Fibroblast of the conjunctiva (primary cell): Measurements from ENCODE around the gene AGAP5.
"Not testable (repeated sequence)": the region's sequence is repeated elsewhere in the genome, so short reads cannot be mapped to it uniquely, and the experiment has no call there.

Source experiments
- DNase-seq: peaks from one replicate; pipeline ENCODE4 v3.0.0-alpha.2; 2010; ENCODE audit warnings: low read depth

The AGAP5 gene

DNA sequence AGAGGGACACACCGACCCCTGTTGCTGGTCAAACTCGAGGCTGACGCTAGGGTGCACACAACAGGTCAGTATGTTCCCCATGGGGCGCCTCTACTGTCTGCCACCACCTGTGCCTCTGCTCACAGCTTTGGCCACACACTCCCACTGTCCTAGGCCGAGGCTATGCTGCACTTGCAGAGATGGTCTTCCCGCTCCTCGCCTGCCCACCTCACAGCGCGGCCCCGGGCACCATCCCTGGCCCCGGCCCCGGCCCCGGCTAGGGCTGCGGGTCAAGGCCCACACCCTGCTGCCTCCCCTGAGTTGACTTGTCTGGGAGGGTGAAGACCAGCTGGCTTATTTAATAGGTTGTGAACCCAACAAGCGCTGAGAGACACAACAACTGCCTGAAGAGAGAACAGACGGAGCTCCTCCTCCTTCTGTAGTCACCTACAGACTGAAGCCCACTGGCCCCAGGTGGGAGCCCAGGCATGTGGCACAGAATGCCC lies at the start of gene AGAP5:
Gene AGAP5, minus strand, starts transcription at position 435 of the 485 bp plus-strand sequence. Its CDS starts 354 bp downstream, at position 81.
- not testable (repeated sequence) for DNase-seq

GRCh38 chr10:73746721-73747120 lies 48.8 kb upstream of the AGAP5 start:
- DNase-seq: no peak

GRCh38 chr10:73744664-73744975 lies 46.7 kb upstream of the AGAP5 start:
- no peak for DNase-seq

DNA sequence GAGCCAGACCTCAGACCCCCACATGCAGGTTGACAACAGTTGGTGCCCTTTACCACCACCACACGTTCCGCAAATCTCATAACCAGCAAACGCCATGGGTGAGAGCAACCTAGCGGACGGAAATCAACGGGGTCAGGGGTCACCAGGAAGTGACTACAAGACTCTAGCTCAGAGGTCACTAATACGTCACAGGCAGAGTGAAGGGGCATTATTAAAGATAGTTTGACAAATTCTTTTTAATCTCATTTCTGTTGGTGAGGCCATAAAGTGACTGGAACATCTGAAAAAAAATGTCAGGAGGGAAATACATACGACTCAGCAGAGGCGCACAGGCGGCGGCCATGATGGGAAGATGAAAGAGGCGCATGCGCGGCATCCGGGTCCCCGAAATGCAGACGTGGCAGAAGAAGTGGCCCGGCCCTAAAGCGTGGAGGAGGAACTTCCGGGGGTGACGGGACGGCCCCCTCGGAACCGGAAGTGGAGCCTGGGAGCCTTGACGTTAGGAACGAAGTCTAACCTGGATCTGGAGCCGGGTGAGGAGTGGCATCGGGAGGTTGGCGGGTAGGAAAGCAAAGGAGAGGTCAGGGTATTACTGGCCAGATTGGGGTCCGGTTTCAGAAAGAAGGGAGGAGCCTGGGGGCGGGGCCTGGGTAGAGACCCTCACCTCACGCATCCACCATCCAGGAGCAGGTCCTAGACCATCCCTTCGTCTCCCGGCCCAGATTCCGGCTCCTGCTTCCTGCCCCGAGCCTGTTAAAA lies 46.2 kb upstream of the AGAP5 start, which contains the start of gene SEC24C:
Gene SEC24C, plus strand, starts transcription at position 468 of the 759 bp plus-strand sequence. CDS start 2,461 bp downstream, outside the sequence.
- DNase-seq: peak; percentile 94

DNA sequence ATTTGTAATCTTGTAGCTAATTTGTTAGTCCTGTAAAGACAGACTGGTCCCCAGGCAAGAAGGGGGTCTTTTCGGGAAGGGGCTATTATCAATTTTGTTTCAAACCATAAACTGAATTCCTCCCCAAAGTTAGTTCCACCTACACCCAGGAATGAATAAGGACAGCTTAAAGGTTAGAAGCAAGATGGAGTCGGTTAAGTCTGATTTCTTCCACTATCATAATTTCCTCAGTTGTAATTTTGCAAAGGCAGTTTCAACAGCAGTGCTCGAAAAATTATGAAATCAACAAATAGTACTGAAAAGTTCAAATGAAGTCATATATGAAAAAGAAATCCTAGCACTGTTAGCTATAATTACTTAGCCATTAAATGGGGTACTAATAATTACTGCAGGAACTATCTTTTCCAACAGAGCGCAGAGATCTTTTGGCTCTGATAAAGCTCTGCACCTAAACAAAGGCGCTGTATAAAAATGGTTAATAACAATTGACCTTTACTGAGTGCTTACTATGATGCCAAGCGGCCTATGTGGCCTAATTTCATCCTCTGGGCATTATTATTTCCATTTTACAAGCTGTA lies 45.5 kb upstream of the AGAP5 start:
- no peak for DNase-seq

DNA sequence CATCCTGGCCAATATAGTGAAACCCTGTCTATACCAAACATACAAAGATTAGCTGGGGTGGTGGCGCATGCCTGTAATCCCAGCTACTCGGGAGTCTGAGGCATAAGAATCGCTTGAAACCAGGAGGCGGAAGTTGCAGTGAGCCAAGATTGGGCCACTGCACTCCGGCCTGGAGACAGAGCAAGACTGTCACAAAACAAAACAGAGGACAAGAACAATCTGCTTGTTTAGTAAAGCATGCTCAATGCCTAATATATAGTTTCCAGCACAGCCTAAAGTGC lies 44.5 kb upstream of the AGAP5 start:
- no peak for DNase-seq

- DNase-seq: not testable (repeated sequence)
These were observed 42.8 kb upstream of the AGAP5 start for GRCh38 chr10:73740501-73741254.

- no peak for DNase-seq
These were observed 36.9 kb upstream of the AGAP5 start for GRCh38 chr10:73734796-73735305.

GRCh38 chr10:73734028-73734720 lies 36.3 kb upstream of the AGAP5 start:
- DNase-seq: no peak

GRCh38 chr10:73732931-73733623 lies 35.2 kb upstream of the AGAP5 start:
- DNase-seq: no peak

- DNase-seq: no peak
These were observed 34.5 kb upstream of the AGAP5 start for GRCh38 chr10:73732426-73732825.

GRCh38 chr10:73731588-73732375 lies 33.9 kb upstream of the AGAP5 start:
- no peak for DNase-seq

DNA sequence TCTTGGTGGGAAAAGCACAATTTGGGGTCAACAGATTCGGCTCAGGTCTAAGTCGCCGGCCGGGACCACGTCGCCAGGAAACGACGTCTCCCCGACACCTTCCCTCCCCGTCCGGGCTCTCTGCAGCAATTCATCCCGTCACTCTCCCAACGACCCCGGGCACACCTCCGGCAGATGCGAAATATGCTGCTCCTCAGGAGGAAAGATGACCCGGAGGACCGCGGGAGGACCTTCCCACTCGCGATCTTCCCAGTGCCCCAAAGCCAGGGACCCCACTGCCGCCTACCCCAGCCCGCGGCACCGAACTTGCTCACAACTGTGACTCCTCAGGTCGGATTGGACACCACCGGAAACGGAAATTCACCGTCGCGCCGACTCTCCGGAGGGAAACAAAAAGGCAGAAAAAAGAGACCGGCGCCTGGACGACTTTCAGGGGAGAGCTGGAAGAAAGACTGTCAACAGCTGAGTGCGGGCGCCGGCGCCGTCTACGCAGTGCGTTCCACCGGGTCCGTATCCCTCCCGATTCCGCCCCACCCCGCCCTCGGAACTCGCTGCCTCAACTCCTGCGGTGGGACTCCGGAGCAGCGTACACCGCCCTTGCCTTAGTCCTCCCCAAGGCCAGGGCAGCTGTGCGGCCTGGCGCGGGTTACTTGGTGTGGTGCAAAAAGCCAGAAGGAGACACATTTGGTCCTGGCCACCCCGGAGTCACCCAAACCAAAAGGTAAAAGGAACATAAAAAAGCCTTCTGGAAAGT lies 32.4 kb upstream of the AGAP5 start:
- peak; percentile 67 for DNase-seq

GRCh38 chr10:73729781-73730152 lies 31.9 kb upstream of the AGAP5 start:
- not testable (repeated sequence) for DNase-seq

- no peak for DNase-seq
These were observed 25.6 kb upstream of the AGAP5 start for GRCh38 chr10:73723516-73723915.

DNA sequence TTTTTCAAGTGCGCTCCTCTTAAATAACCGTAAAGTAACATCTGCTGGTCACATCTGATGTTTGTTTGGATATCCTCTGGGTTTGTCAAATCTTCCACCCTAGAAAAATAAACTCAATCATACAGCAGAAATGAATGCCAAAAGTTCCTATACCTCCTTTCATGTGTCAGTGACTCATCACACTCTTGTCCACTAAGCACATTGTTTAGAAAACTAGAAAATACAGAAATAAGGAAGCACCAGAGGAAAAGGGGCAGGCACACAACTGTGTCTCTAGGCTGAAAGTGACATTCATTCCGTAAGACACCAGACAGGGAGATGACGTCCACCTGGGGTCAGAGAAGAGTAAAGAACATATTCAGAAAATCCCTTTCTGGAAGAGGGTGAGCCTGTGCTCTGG lies 22.7 kb upstream of the AGAP5 start:
- DNase-seq: not testable (repeated sequence)

GRCh38 chr10:73717556-73717955 lies 19.6 kb upstream of the AGAP5 start:
- no peak for DNase-seq

DNA sequence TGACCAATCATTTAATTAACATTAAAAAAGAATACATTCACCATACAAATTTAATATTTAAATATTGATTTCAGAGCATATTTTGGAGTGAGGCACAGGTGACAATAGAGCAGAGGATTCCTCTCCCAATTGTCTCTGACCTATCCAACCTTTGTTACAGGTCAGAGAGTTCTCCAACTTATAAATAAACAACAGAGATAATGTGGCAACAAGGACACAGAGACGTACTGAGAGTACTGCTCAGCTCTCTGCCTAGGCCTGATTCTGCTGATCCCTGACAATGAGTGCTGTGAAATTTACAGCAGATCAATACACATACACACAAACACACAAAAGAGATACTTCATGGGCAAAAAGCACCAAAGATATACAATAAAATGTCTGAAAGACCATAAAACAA lies 18.3 kb upstream of the AGAP5 start:
- no peak for DNase-seq

- DNase-seq: not testable (repeated sequence)
These were observed 17.6 kb upstream of the AGAP5 start for GRCh38 chr10:73715179-73716156.
